G401.6 (cell line): ENCODE results near the gene CPNE7.
"Not testable (repeated sequence)": the region's sequence is repeated elsewhere in the genome, so short reads cannot be mapped to it uniquely, and the experiment has no call there.

ENCODE experiments used
- FAIRE-seq: peaks from 2 replicates; lab custom pipeline; 2012; peaks lifted over from hg19 to GRCh38; lab: Jason Lieb, UNC

The CPNE7 gene

GRCh38 chr16:89583895-89584644, 8.5 kb downstream of the CPNE7 start:
- no peak for FAIRE-seq

GRCh38 chr16:89584768-89585549, 9.4 kb downstream of the CPNE7 start:
- FAIRE-seq, result no peak

GRCh38 chr16:89586218-89586617, 10.7 kb downstream of the CPNE7 start:
- no peak for FAIRE-seq

DNA sequence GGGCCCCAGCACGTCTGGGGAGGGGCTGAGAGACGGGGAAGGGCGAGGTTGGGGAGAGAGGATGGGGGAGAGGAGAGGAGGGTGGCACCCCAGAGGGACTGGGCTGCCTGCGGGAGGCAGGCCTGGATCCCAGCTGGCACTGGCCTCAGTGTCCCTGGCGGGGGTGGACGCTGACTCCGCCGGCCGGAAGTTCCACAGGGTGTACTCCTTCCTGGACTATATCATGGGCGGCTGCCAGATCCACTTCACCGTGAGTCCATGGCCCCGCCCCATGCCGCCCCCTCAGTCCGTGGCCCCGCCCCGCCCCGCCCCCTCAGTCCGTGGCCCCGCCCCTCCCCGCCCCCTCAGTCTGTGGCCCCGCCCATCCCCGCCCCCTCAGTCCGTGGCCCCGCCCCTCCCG, 11.3 kb downstream of the CPNE7 start:
- no peak for FAIRE-seq

GRCh38 chr16:89587676-89588075, 12.1 kb downstream of the CPNE7 start:
- FAIRE-seq, result not testable (repeated sequence)

DNA sequence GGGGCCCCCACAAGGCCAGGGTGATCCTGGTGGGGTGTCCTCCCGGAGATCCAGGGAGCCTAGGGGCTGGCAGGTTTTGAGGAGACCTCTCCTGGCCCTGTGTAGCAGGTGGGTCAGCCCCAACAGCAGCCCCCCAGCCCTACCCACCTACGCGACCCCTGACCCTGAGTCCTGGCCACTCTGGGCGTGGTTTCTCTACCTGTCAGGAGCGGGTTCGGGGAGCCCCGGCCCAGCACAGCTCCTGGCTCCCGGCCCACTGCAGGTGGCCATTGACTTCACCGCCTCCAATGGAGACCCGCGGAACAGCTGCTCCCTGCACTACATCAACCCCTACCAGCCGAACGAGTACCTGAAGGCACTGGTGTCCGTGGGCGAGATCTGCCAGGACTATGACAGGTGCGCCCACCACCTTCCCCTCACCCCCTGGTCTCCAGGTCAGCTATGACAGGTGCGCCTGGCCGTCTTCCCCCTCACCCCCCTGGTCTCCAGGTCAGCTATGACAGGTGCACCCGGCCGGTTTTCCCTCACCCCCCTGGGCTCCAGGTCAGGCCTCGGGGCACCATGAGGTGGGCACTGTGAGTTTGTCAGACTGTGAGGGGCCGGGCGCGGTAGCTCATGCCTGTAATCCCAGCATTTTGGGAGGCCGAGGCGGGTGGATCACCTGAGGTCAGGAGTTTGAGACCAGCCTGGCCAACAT, 13.0 kb downstream of the CPNE7 start:
- FAIRE-seq, result no peak

- FAIRE-seq, result no peak
These were observed 13.8 kb downstream of the CPNE7 start for GRCh38 chr16:89589241-89589926.

DNA sequence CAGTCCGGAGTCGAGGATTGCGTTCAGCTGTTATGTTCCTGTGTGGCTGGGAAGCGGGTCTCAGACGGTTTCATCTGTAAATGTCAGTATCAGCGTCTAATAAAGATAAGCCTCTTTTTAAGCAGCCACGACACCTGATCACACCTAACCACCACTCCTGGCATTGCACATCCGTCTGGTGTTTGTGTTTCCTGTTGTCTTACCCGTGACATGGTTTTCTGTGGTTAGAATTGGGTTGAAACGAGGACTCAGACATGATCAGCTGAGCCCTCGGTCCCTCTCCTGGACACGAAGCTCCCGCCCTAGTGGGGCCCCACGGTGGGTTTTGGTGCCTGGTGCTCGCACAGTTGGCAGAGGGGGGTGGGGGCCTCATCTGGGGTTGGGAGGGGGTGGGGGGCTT, 18.3 kb downstream of the CPNE7 start:
- no peak for FAIRE-seq

GRCh38 chr16:89595330-89596060, 19.9 kb downstream of the CPNE7 start:
- no peak for FAIRE-seq

DNA sequence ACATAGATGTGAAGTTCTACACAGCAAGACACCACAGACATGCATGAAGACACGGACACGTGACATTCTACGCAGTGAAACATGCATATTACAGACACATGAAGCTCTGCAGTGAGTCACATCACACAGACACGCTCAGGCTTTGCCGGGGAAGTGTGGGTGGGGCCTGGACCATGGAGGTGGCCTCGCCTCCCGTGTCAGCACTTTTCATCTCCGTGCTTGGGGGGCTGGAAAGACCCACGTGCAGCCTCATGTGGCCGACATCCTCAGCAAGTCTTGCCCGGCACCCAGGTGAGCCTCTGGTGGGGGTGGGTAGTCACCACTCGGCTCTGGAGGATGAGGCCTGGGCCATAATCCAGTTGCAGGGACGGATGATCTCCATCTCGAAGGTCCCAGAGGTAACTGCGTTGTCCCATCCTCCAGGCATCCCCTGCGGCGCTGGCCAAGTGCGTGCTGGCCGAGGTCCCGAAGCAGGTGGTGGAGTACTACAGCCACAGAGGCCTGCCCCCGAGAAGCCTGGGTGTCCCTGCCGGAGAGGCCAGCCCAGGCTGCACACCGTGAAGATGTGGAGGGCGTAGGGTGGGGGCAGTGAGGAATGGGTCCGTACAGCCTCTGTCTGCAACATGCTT, 20.6 kb downstream of the CPNE7 start:
- no peak for FAIRE-seq

GRCh38 chr16:89596957-89597649, 21.5 kb downstream of the CPNE7 start:
- no peak for FAIRE-seq

DNA sequence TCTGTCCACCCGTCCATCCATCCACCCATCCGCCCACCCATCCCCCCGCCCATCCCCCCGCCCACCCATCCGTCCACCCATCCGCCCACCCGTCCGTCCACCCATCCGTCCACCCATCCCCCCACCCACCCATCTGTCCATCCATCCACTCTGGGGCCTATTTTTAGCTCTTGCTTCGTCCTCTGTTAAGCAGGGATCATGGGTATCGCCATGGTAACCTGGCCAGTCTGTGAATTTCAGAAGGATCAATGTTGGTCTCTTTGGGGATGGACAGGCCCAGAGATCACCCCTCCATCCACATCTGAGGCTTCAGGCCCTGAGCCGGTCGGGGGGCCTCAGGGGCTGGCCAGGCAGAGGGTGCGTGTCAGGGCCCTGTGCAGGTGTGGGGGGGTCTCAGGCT, 22.6 kb downstream of the CPNE7 start:
- FAIRE-seq, result no peak

DNA sequence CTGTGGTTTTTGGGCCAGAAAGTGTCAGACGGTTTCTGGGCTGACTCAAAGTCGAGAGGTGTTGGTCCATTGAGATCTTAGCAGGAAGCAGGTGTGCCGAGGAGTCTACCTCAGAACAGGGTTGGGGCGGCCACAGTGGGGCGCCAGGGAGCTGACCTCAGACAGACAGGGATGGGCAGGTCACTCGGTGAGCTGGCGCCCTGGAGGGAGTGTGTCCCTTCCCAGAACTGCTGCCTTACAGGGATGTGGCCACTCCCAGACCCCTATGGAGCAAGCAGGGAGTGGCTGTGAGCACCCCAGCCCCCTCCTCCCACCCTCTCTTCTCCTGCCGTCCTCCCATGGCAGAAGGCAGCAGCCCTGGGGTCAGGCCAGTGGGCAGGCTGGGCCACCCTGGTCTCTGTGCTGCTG, 23.9 kb downstream of the CPNE7 start:
- peak; percentile 31 for FAIRE-seq

GRCh38 chr16:89599902-89600301, 24.3 kb downstream of the CPNE7 start:
- FAIRE-seq, result no peak

- FAIRE-seq, result no peak
These were observed 24.9 kb downstream of the CPNE7 start for GRCh38 chr16:89600427-89600826.

- FAIRE-seq, result no peak
These were observed 25.4 kb downstream of the CPNE7 start for GRCh38 chr16:89600956-89601355.

- no peak for FAIRE-seq
These were observed 26.3 kb downstream of the CPNE7 start for GRCh38 chr16:89601906-89602272.

- no peak for FAIRE-seq
These were observed 26.9 kb downstream of the CPNE7 start for GRCh38 chr16:89602273-89602951.

DNA sequence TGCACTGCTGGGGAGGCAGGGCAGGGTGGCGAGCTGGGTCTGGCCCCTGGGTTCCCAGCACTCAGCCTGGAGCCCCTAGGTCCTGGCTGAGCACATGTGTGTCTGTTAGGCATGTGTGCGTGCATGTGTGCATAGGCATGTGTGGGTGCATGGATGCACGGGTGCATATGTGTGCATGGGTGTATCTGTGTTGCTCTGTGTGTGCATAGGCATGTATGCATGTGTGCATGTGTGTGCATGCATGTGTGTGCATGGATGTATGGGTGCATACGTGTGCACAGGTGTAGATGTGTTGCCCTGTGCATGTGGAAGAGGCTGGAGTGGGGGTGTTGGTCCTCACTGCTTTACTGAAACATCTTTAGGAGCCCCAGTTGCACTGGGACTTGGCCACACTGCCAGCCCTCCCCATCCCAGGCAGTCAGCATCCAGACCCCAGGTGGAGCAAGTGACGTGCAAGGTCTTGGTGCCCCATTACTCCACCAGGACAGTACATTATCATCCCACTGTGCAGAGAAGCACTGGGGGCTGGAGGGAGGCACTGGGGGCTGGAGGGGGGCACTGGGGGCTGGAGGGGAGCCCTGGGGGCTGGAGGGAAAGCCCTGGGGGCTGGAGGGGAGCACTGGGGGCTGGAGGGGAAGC, 27.5 kb downstream of the CPNE7 start:
- FAIRE-seq, result no peak

- no peak for FAIRE-seq
These were observed 29.2 kb downstream of the CPNE7 start for GRCh38 chr16:89604764-89605163.
